Activated T-helper 1 cell treated with anti-CD3 and anti-CD28 coated beads, Interleukin-2, amount 50 U/mL, for 16 hours (primary cell): ENCODE measurements around the gene TSPAN9.

Experiments used
- DNase-seq, 2 donors: peaks; one replicate each; pipeline ENCODE4 v3.0.0-alpha.2; 2020; ENCODE audit warnings: low read depth in 1 of 2, low spot score in 1 of 2

TSPAN9 gene

GRCh38 chr12:3077572-3078081 lies 448 bp downstream of the TSPAN9 start:
- no peak for DNase-seq

GRCh38 chr12:3078086-3078820 lies 1.1 kb downstream of the TSPAN9 start:
- no peak for DNase-seq

- no peak for DNase-seq
Measured at GRCh38 chr12:3081091-3081490, 3.9 kb downstream of the TSPAN9 start.

- no peak for DNase-seq
Measured at GRCh38 chr12:3081886-3082285, 4.7 kb downstream of the TSPAN9 start.

GRCh38 chr12:3083241-3083920 lies 6.2 kb downstream of the TSPAN9 start:
- no peak for DNase-seq

GRCh38 chr12:3083921-3084347 lies 6.8 kb downstream of the TSPAN9 start:
- DNase-seq = no peak

GRCh38 chr12:3084742-3085141 lies 7.6 kb downstream of the TSPAN9 start:
- no peak for DNase-seq

- DNase-seq = no peak
Measured at GRCh38 chr12:3085341-3086139, 8.4 kb downstream of the TSPAN9 start.

- no peak for DNase-seq
Measured at GRCh38 chr12:3086211-3086610, 9.0 kb downstream of the TSPAN9 start.

GRCh38 chr12:3086729-3087323 lies 9.6 kb downstream of the TSPAN9 start:
- no peak for DNase-seq

- DNase-seq = no peak
Measured at GRCh38 chr12:3087758-3088650, 10.8 kb downstream of the TSPAN9 start.

GRCh38 chr12:3089588-3089987 lies 12.4 kb downstream of the TSPAN9 start:
- DNase-seq = no peak

GRCh38 chr12:3090240-3091037 lies 13.3 kb downstream of the TSPAN9 start:
- no peak for DNase-seq

GRCh38 chr12:3091038-3091319 lies 13.8 kb downstream of the TSPAN9 start:
- no peak for DNase-seq

GRCh38 chr12:3091382-3092241 lies 14.4 kb downstream of the TSPAN9 start:
- no peak for DNase-seq

GRCh38 chr12:3092764-3093163 lies 15.6 kb downstream of the TSPAN9 start:
- DNase-seq = no peak

- no peak for DNase-seq
Measured at GRCh38 chr12:3097186-3097804, 20.1 kb downstream of the TSPAN9 start.

- DNase-seq = no peak
Measured at GRCh38 chr12:3097836-3098235, 20.7 kb downstream of the TSPAN9 start.
